ENCODE data around the gene MAN2B1. TPM values are rescaled to one million over a fixed set of nuclear protein-coding genes. Genes with fewer than 3 reads are reported as not detected.
"Not testable (repeated sequence)": the region's sequence is repeated elsewhere in the genome, so short reads cannot be mapped to it uniquely, and the experiment has no call there.

MAN2B1 gene
- total and polyA plus RNA-seq, 2 of the 8 experiments (the other 6 are each of a cell fraction or from before 2014, with no cell fraction given), result 55.3 to 76.3 TPM

DNA sequence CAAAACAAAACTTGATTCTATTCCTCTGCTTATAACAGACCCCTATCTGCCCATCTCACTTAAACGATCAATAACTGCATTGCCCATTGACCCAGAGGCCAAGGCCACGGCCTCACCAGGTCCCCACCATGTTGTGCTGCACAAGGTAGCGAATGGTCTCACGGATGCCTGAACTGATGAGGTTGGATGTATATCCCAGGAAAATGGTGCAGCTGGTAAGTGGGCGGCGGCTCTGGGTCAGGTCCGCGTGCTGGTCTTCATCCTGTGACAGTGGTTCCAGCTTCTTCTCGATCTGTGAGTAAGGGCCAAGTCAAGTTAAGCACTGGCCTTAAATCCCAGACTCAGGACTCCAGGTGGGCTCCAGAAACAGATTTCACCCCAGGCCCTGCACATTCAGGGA lies 13.5 kb upstream of the MAN2B1 start (continued):
- TF ChIP-seq CBX5 (IDR thresholded peaks at IDR 0.05; ENCODE audit: low read depth, low read length) (no peak), BACH1 (IDR thresholded peaks at IDR 0.05; ENCODE audit: low read length) (no peak), GTF2F1 (IDR thresholded peaks at IDR 0.05; ENCODE audit: borderline replicate concordance, low read depth, low read length) (no peak), SUZ12 (IDR thresholded peaks at IDR 0.05; ENCODE audit: low read length) (no peak)

DNA sequence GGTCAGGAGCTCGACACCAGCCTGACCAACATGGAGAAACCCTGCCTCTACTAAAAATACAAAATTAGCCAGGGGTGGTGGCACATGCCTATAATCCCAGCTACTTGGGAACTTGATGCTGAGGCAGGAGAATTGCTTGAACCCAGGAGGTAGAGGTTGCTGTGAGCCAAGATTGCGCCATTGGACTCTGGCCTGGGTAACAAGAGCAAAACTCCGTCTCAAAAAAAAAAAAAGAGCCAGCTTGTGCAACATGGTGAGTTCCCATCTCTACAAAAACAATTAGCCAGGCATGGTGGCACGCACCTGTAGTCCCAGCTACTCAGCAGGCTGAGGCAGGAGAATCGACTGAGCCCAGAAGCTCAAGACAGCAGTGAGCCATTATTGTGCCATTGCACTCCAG lies 11.5 kb upstream of the MAN2B1 start:
- Histone ChIP-seq H4K20me1 (replicated peaks in 1 of 2; ENCODE audit: control insufficient read depth in 1 of 2, insufficient read depth in 2 of 2, low read length in 2 of 2) (peaks cover under 1 to 15% of the 10 kb centered on the region in 2 experiments), H3K79me2 (ENCODE audit: control insufficient read depth in 1 of 2, insufficient read depth in 2 of 2, low read length in 2 of 2) (peaks cover 0 to 11% of the 10 kb centered on the region in 2 experiments; a peak in 2 of 4 replicates), H3K36me3 (ENCODE audit: control insufficient read depth in 2 of 4, insufficient read depth in 4 of 4, low read length in 3 of 4) (peaks cover 36 to 52% (median 48%) of the 10 kb centered on the region in 4 experiments)
- not testable (repeated sequence) for H3K27ac ChIP-seq (ENCODE audit: low read depth, low read length); H3K18ac ChIP-seq (ENCODE audit: extremely low read depth, low read length); DNase-seq (ENCODE audit: low read depth in 1 of 2, low spot score in 2 of 2); H3K9ac ChIP-seq (replicated peaks in 1 of 4; ENCODE audit: extremely low read depth in 1 of 4, low read depth in 3 of 4, low read length in 3 of 4); H4K91ac ChIP-seq (replicated peaks; ENCODE audit: insufficient read length, low read length); H3K9me3 ChIP-seq (ENCODE audit: insufficient read depth in 2 of 2, low read depth in 1 of 2, low read length in 1 of 2); H2BK5ac ChIP-seq (ENCODE audit: low read depth, low read length); H4K5ac ChIP-seq (ENCODE audit: insufficient read length, low read depth, low read length); FAIRE-seq; H3K4ac ChIP-seq (replicated peaks; ENCODE audit: insufficient read length, low read depth, low read length); H3K4me2 ChIP-seq (ENCODE audit: insufficient read depth in 1 of 2, low read depth in 2 of 2, low read length in 2 of 2); H2AK5ac ChIP-seq (ENCODE audit: low read depth, low read length); H3K27me3 ChIP-seq (replicated peaks in 1 of 4; ENCODE audit: control insufficient read depth in 3 of 4, extremely low read depth in 1 of 4, insufficient read depth in 3 of 4, low read length in 3 of 4); H2AFZ ChIP-seq (ENCODE audit: low read length); H3K79me1 ChIP-seq (ENCODE audit: low read depth, low read length); H2BK12ac ChIP-seq (ENCODE audit: low read depth, low read length); H4K8ac ChIP-seq (ENCODE audit: extremely low read depth, insufficient read depth, low read length); H3K14ac ChIP-seq (ENCODE audit: insufficient read length); H3K4me1 ChIP-seq (replicated peaks in 1 of 4; ENCODE audit: control insufficient read depth in 3 of 4, insufficient read depth in 4 of 4, low read length in 3 of 4); H3K23ac ChIP-seq (ENCODE audit: insufficient read length); H3K4me3 ChIP-seq (ENCODE audit: extremely low read depth in 1 of 4, insufficient read depth in 2 of 4, low read depth in 3 of 4, low read length in 4 of 4); H2BK120ac ChIP-seq (replicated peaks; ENCODE audit: low read depth, low read length); H2BK20ac ChIP-seq (ENCODE audit: low read length); H2BK15ac ChIP-seq (ENCODE audit: low read length); H3K56ac ChIP-seq (replicated peaks; ENCODE audit: insufficient read length, low read depth, low read length); H3K23me2 ChIP-seq (ENCODE audit: low read depth, low read length)
- CTCF ChIA-PET (ENCODE audit: partially characterized antibody), result interaction anchor here (0.6 to 3.5 kb wide), 7 partner anchors 8 to 642 kb away, joined by 3 to 20 read pairs (median 4); partner anchors contain the start of gene ZNF791
- POLR2A ChIA-PET (ENCODE audit: partially characterized antibody), result interaction anchor here (0.7 to 6.4 kb wide), 9 partner anchors 8 to 117 kb away, joined by 3 to 93 read pairs (median 7); partner anchors contain the start of genes FBXW9, MAN2B1 and WDR83
- 96% methylated on average over 5 of the region's 5 CpGs; no CpG with 5 or more reads in 1 of the 2 experiments for WGBS, 2 experiments (ENCODE audit: extremely low coverage in 1 of 2, insufficient coverage in 1 of 2, insufficient read length in 1 of 2, insufficient replicate concordance in 2 of 2, low coverage in 1 of 2, low lambda C conversion rate in 2 of 2, missing lambda C conversion rate in 1 of 2)
